HCT116 (cell line): ENCODE results near the gene UBE2H.

Experiments used
- CTCF ChIP-seq, 3 experiments: fragments of 200-600 bp in 1 of 3; sonication (generic) in 1 of 3; IDR thresholded peaks in 2 of 3; conservative IDR thresholded peaks in 1 of 3; 2 replicates each; pipeline ENCODE4 v1.5.1; 2012 to 2017; ENCODE audit warnings: low read depth in 2 of 3, low read length in 2 of 3, antibody characterized with exemption in 1 of 3, borderline replicate concordance in 1 of 3, control low read depth in 1 of 3, mild to moderate bottlenecking in 1 of 3, mixed read lengths in 1 of 3, mixed run types in 1 of 3, moderate library complexity in 1 of 3; ENCODE audit not compliant: insufficient read depth in 1 of 3
- YY1 ChIP-seq: IDR thresholded peaks from 2 replicates; pipeline ENCODE4 v1.6.1; 2011; ENCODE audit warnings: low read length, low read depth, moderate library complexity, mild to moderate bottlenecking; ENCODE audit not compliant: insufficient replicate concordance; ENCODE audit errors: extremely low read depth

GRCh38 chr7:129835569-129835968 lies 117.2 kb downstream of the UBE2H start:
- no peak for TF ChIP-seq CTCF (IDR thresholded peaks at IDR 0.05 in 2 of 3, conservative IDR thresholded peaks at IDR 0.05 in 1 of 3; ENCODE audit: borderline replicate concordance in 1 of 3, insufficient read depth in 1 of 3, low read depth in 2 of 3, low read length in 2 of 3)
- TF ChIP-seq YY1 = no peak
